Stimulated activated CD8-positive, alpha-beta memory T cell treated with anti-CD3 and anti-CD28 coated beads, Interleukin-7, amount 100 ng/mL, for 4 hours (primary cell): ENCODE data around the gene FIGN.

Source experiments
- DNase-seq, 2 donors: peaks; one replicate each; pipeline ENCODE4 v3.0.0-alpha.2; 2020; ENCODE audit warnings: low read depth in 2 of 2

Gene FIGN

GRCh38 chr2:163736433-163737189 is 803 bp upstream of the FIGN start:
- DNase-seq, result no peak

GRCh38 chr2:163734881-163735684 is 725 bp downstream of the FIGN start:
- DNase-seq, result no peak

- no peak for DNase-seq
Measured at GRCh38 chr2:163734401-163734800, 1.4 kb downstream of the FIGN start.

- DNase-seq, result no peak
Measured at GRCh38 chr2:163733956-163734355, 1.9 kb downstream of the FIGN start.

GRCh38 chr2:163733301-163733938 is 2.4 kb downstream of the FIGN start:
- no peak for DNase-seq

GRCh38 chr2:163732727-163733126 is 3.1 kb downstream of the FIGN start:
- DNase-seq, result no peak

GRCh38 chr2:163731735-163732134 is 4.1 kb downstream of the FIGN start:
- DNase-seq, result no peak

- no peak for DNase-seq
Measured at GRCh38 chr2:163730556-163730955, 5.3 kb downstream of the FIGN start.

GRCh38 chr2:163729636-163730273 is 6.1 kb downstream of the FIGN start:
- DNase-seq, result no peak

GRCh38 chr2:163723881-163724280 is 11.9 kb downstream of the FIGN start:
- no peak for DNase-seq

- DNase-seq, result no peak
Measured at GRCh38 chr2:163723348-163723747, 12.5 kb downstream of the FIGN start.

GRCh38 chr2:163719331-163719730 is 16.5 kb downstream of the FIGN start:
- no peak for DNase-seq

GRCh38 chr2:163717993-163718680 is 17.7 kb downstream of the FIGN start:
- no peak for DNase-seq

- DNase-seq, result no peak
Measured at GRCh38 chr2:163717515-163717914, 18.3 kb downstream of the FIGN start.

- no peak for DNase-seq
Measured at GRCh38 chr2:163716101-163716500, 19.7 kb downstream of the FIGN start.

GRCh38 chr2:163715668-163716067 is 20.1 kb downstream of the FIGN start:
- no peak for DNase-seq

GRCh38 chr2:163715199-163715598 is 20.6 kb downstream of the FIGN start:
- no peak for DNase-seq

- DNase-seq, result no peak
Measured at GRCh38 chr2:163713534-163714311, 22.1 kb downstream of the FIGN start.

- no peak for DNase-seq
Measured at GRCh38 chr2:163711699-163712098, 24.1 kb downstream of the FIGN start.

- DNase-seq, result no peak
Measured at GRCh38 chr2:163711258-163711657, 24.6 kb downstream of the FIGN start.

GRCh38 chr2:163709270-163709669 is 26.5 kb downstream of the FIGN start:
- no peak for DNase-seq
